ENCODE results near the gene ANKRD11.
"Not testable (repeated sequence)": the region's sequence is repeated elsewhere in the genome, so short reads cannot be mapped to it uniquely, and the experiment has no call there.

Gene ANKRD11

GRCh38 chr16:89448656-89449055 lies 41.7 kb downstream of the ANKRD11 start:
- no peak for DNase-seq

DNA sequence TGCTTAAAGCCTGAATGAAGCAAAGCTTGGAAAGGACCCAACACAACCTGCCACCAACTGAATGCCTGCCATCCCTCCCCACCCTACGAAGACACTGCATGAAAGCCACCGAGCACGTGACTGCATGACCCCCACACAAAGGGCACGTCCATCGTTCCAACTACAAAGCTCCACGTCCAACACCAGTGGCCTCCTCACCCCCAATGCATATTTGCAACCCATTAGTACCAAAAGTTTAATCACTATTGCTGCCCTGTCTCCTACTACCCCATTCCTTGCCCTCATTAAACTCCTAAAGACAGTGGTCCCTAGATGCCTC lies 43.4 kb downstream of the ANKRD11 start:
- no peak for DNase-seq

GRCh38 chr16:89446136-89446974 lies 44.0 kb downstream of the ANKRD11 start:
- peak; percentile 46 for DNase-seq

DNA sequence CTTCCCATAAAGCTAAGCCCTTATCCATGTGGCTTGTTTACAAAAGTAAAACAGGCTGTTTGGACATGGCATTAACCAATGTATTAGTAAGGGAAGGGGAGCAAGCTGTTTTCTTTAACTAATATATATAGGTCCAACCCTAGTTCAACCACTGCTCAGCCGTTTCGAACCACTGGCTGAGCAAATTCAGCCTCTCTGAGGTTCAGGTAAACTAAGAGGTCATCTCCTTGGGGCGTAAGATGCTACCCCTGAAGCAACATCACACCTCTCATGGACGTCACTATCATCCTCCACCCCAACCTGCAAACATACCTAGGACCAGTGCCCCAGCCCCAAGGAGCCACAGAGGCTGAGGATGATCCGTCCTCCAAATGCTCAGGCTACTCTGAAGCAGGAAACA lies 45.2 kb downstream of the ANKRD11 start:
- DNase-seq = no peak

DNA sequence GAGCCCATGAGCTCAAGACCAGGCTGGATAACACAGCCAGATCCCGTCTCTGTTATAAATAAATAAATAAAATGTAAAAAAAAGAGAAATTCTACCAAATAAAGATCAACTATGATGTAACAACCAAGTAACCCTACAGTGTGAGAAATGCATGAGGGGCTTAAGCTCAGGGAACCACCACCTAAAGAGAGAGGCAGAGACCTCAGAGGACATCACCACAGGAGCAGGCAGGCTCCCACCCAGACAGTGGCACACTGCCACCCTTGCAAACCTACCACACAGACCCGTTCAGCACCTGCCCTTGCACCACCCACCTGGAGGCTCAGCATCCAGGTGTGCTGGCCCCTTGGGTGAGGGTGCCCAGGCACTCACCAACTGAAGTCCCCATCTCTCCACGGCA lies 45.6 kb downstream of the ANKRD11 start:
- no peak for DNase-seq

DNA sequence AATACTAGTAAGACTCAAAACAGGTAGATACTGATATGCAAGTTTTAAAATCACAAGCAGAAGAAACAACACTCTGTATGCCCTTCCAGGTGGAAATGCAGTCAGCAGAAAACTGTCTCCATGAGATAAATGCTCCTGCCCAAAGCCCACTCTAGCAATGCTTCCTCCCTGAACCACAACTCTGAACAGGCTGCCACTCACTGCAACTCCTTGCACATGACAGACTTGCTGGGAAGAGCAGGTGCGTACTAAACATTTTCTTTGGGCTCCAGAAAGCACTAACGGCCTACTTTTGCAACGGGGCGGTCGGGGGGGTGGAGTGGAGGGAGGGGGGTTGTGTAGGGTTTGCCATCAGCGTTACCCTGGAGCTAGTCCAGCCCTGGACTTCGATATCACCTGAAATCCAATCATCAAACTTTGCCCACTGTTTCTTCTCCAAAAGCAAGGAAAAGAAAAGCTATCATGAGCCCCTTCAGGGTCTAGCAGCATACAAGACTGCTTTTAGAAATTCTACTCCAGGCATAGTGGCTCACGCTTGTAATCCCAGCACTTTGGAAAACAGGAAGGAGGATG lies 46.1 kb downstream of the ANKRD11 start:
- DNase-seq = peak; percentile 75

DNA sequence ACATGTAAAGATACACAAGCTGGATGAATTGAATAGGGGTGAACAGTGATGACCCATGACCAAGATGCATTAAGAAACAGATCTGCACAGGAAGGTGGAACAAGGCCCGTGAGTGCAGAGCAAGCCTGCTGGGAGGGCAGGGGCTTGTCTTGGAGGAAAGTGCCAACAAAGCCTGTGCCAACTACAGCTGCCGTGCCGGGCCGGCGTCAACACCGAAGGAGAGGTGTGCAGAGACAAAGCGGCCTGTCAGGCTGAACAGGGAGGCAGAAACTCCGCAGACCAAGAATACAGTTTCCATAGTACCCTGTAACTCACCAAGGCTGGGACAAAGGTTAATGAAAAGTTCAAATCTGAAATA lies 46.7 kb downstream of the ANKRD11 start:
- no peak for DNase-seq

- peak; percentile 53 for DNase-seq
Observed at GRCh38 chr16:89442990-89443726, 47.2 kb downstream of the ANKRD11 start.

DNA sequence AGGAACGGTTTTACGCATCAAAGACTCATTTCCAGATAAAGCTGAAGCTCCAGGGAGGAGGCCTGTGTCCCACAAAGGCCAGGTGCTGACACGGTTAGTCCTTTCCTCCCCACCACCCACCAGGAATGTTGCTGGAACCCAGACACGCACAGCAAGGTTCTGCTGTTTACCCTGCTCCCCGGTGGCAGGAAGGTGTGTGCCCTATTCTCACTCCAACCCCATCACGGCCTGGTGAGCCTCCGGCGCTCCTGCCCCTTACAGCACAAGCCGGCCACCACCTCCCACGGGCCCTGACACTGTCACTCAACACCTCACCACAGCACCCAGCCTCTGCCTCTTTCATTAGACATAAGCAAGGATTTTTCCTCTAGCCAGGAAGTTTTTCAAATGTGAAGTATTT lies 47.8 kb downstream of the ANKRD11 start:
- no peak for DNase-seq

DNA sequence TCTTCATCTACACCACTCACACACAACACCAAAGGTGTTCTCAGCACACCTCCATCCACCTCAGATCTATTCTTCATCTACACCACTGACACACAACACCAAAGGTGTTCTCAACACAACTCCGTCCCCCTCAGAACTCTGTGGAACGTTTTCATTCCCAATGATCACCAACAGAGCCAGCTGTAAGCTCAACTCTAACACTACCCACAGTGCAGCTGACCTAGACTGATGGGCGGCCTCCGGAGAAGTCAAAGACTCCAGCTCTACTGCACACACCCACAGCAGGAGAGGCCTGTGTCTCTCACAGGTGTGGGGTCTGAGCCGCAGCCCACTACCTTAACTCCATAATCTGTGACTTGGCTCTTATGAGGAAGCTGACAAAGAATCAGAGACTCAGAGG lies 50.7 kb downstream of the ANKRD11 start:
- DNase-seq = no peak

- DNase-seq = no peak
Observed at GRCh38 chr16:89437991-89438390, 52.4 kb downstream of the ANKRD11 start.

DNA sequence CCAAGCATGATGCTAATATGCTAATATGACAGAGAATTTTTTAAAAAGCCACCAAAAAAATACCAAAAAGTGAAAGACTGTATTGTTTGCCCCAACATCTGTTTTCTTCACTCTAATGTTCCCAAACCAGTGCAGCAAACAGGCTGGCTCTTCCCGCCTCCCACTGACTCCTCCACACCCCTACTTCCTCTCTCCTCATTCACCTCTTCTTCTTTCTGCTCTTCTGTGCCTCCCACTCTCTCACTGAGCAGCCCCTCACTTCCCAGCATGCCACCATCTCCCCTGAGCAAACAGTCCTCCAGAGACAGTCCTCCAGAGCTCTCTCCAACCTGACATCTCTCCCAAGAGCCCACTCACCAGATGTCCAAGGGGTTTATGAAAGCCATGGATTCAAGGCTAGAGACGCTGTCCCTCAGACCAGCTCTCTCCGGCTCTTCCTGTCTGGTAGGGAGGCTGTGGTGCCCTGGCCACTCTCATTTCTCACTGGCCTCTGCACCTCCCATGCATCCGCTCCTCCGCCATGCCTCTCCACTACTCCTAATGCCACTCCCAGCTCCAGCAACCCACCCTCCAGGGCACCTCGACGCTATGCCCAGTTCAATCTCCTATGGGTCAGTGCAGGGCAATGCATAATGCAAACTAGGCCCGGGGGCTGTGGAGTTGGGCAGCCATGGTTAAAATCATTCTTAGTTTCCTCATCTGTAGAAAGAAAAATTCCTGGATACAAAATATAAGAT lies 52.9 kb downstream of the ANKRD11 start:
- no peak for DNase-seq

DNA sequence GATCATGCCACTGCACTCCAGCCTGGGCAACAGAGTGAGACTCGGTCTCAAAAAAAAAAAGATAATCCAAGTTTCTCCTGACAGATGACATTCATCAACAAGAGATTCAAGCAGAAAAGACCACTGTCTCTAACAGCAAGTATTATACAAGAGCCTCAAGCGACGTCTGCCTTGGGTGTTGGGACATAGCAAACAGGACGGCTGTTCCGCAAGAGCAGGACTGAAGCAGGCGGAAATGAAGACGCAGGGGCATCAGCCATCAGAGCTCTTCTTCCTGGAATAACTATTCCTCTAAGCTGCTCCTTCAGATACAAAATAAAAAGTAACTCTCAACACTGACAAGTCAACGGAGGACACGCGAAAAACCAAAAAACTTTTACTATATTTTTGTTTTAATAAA lies 54.0 kb downstream of the ANKRD11 start:
- DNase-seq = no peak

GRCh38 chr16:89435059-89435458 lies 55.3 kb downstream of the ANKRD11 start:
- peak; percentile 34 for DNase-seq

GRCh38 chr16:89434490-89434889 lies 55.9 kb downstream of the ANKRD11 start:
- no peak for DNase-seq

GRCh38 chr16:89433363-89433984 lies 56.9 kb downstream of the ANKRD11 start:
- DNase-seq = not testable (repeated sequence)

DNA sequence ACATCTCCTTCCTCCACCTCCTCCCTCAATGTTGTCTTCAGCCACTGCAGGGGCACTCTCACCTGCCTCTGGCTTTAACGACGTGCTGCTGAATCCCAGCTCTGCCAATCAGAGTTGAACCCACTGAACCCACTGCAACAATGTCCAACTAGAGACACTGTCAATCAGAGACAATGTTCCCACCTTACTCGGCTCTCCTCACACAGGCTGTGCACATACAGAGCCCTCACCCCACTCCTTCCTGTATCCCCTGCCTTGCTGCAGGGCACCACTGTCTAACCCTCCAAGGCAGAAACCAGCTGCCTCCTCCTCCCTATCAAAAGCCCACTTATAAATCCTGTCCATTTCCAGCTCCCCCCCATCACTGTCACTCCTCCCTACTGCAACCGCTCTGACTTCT lies 58.7 kb downstream of the ANKRD11 start:
- no peak for DNase-seq

DNA sequence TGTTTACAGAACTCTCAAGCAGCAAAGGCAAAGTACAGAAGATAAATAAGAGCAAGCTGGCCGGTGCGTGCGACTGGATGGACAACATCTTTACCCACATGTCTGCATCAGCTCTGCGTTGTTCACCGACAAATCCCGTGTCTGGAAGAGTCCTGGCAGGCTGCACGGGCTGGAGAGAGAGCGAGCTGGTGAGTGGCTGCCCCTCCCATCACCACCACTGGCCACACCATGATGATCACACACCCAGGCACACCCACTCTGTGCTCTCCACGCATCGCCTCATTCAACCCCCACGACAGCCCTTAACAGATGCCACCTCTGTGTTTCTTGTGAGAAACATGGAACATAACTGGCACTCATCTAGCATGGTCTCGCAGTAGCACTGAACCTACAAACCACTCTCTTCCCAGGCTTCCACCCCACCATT lies 59.2 kb downstream of the ANKRD11 start:
- peak; percentile 33 for DNase-seq

GRCh38 chr16:89430436-89431157 lies 59.8 kb downstream of the ANKRD11 start:
- DNase-seq = no peak

GRCh38 chr16:89428605-89429004 lies 61.8 kb downstream of the ANKRD11 start:
- not testable (repeated sequence) for DNase-seq

GRCh38 chr16:89426736-89427530 lies 63.4 kb downstream of the ANKRD11 start:
- no peak for DNase-seq
